Measurements from ENCODE around the gene INPP5K.
"Not testable (repeated sequence)": the region's sequence is repeated elsewhere in the genome, so short reads cannot be mapped to it uniquely, and the experiment has no call there.

Gene INPP5K

GRCh38 chr17:1511756-1512321 lies 4.6 kb downstream of the INPP5K start:
- no peak overlapping the region for H2AFZ ChIP-seq (ENCODE audit: low read depth, low read length)
- H2BK15ac ChIP-seq (ENCODE audit: low read depth, poor library complexity, severe bottlenecking) = no peak overlapping the region
- no peak overlapping the region for H3K4me2 ChIP-seq (ENCODE audit: low read length, poor library complexity, severe bottlenecking)
- peak overlapping the region in 1 of 2 experiments; percentile 23 for H3K4me3 ChIP-seq (ENCODE audit: insufficient read depth in 1 of 2, low read depth in 1 of 2, low read length in 2 of 2)
- H2BK5ac ChIP-seq (ENCODE audit: low read depth, low read length, poor library complexity, severe bottlenecking) = no peak overlapping the region
- peak overlapping the region; percentile 43 for H4K8ac ChIP-seq (ENCODE audit: low read length)
- peaks cover 31 to 45% of the 10 kb centered on the region in 2 experiments for H3K36me3 ChIP-seq (ENCODE audit: control insufficient read depth in 1 of 2, insufficient read depth in 2 of 2, low read depth in 1 of 2, low read length in 2 of 2)
- 88% methylated on average over 7 of the region's 7 CpGs for WGBS
- H3K27ac ChIP-seq (ENCODE audit: low read length, poor library complexity, severe bottlenecking) = no peak overlapping the region
- no peak overlapping the region for H3K4ac ChIP-seq (ENCODE audit: low read depth in 1 of 2, low read length in 2 of 2)
- H3K23ac ChIP-seq (ENCODE audit: low read length in 2 of 2) = no peak overlapping the region
- H3K14ac ChIP-seq (ENCODE audit: low read length in 2 of 2) = no peak overlapping the region
- peaks cover 29% of the 10 kb centered on the region for H3K79me1 ChIP-seq (replicated peaks; ENCODE audit: low read length, poor library complexity, severe bottlenecking)
- H2AK5ac ChIP-seq (ENCODE audit: low read length, severe bottlenecking) = no peak overlapping the region
- no peak for DNase-seq
- peak overlapping the region; percentile 46 for H3K9ac ChIP-seq (ENCODE audit: low read length)
- H3K27me3 ChIP-seq (ENCODE audit: control insufficient read depth in 1 of 2, insufficient read depth in 1 of 2, low read length in 2 of 2) = no peaks in the 10 kb centered on the region
- no peak overlapping the region for H4K91ac ChIP-seq (ENCODE audit: low read length)
- H3K4me1 ChIP-seq (ENCODE audit: control insufficient read depth, insufficient read depth, low read depth, low read length) = peaks cover 3% of the 10 kb centered on the region
- no peak overlapping the region for H2BK12ac ChIP-seq (ENCODE audit: low read length in 2 of 2)
- H3K9me3 ChIP-seq (ENCODE audit: control insufficient read depth, low read length) = no peaks in the 10 kb centered on the region
- no peak overlapping the region for H3K18ac ChIP-seq (ENCODE audit: low read depth in 1 of 2, low read length in 2 of 2)
- H2BK120ac ChIP-seq (ENCODE audit: low read depth, low read length) = no peak overlapping the region

GRCh38 chr17:1511290-1511689 lies 5.1 kb downstream of the INPP5K start:
- no peak overlapping the region for H2AK5ac ChIP-seq (ENCODE audit: low read length, severe bottlenecking)
- peaks cover 36 to 50% of the 10 kb centered on the region in 2 experiments for H3K36me3 ChIP-seq (ENCODE audit: control insufficient read depth in 1 of 2, insufficient read depth in 2 of 2, low read depth in 1 of 2, low read length in 2 of 2)
- no peak overlapping the region for H3K27ac ChIP-seq (ENCODE audit: low read length, poor library complexity, severe bottlenecking)
- H4K91ac ChIP-seq (ENCODE audit: low read length) = no peak overlapping the region
- H2AFZ ChIP-seq (ENCODE audit: low read depth, low read length) = no peak overlapping the region
- no peak overlapping the region for H3K4ac ChIP-seq (ENCODE audit: low read depth in 1 of 2, low read length in 2 of 2)
- H2BK120ac ChIP-seq (ENCODE audit: low read depth, low read length) = no peak overlapping the region
- WGBS = 95% methylated on average over 11 of the region's 11 CpGs
- H2BK5ac ChIP-seq (ENCODE audit: low read depth, low read length, poor library complexity, severe bottlenecking) = no peak overlapping the region
- H3K9me3 ChIP-seq (ENCODE audit: control insufficient read depth, low read length) = no peaks in the 10 kb centered on the region
- H3K4me1 ChIP-seq (ENCODE audit: control insufficient read depth, insufficient read depth, low read depth, low read length) = peaks cover 3% of the 10 kb centered on the region
- H3K4me2 ChIP-seq (ENCODE audit: low read length, poor library complexity, severe bottlenecking) = no peak overlapping the region
- H3K4me3 ChIP-seq (ENCODE audit: insufficient read depth in 1 of 2, low read depth in 1 of 2, low read length in 2 of 2) = peak overlapping the region in 1 of 2 experiments; percentile 23
- H2BK12ac ChIP-seq (ENCODE audit: low read length in 2 of 2) = no peak overlapping the region
- H4K8ac ChIP-seq (ENCODE audit: low read length) = no peak overlapping the region
- H3K14ac ChIP-seq (ENCODE audit: low read length in 2 of 2) = no peak overlapping the region
- H3K18ac ChIP-seq (ENCODE audit: low read depth in 1 of 2, low read length in 2 of 2) = no peak overlapping the region
- H3K79me1 ChIP-seq (replicated peaks; ENCODE audit: low read length, poor library complexity, severe bottlenecking) = peaks cover 28% of the 10 kb centered on the region
- peak overlapping the region; percentile 37 for H3K9ac ChIP-seq (ENCODE audit: low read length)
- H3K23ac ChIP-seq (ENCODE audit: low read length in 2 of 2) = no peak overlapping the region
- no peak overlapping the region for H2BK15ac ChIP-seq (ENCODE audit: low read depth, poor library complexity, severe bottlenecking)
- no peak for DNase-seq
- no peaks in the 10 kb centered on the region for H3K27me3 ChIP-seq (ENCODE audit: control insufficient read depth in 1 of 2, insufficient read depth in 1 of 2, low read length in 2 of 2)

- WGBS = 67% methylated on average over 6 of the region's 7 CpGs
- Histone ChIP-seq H3K23ac (ENCODE audit: low read length in 2 of 2) (no peak overlapping the region), H2BK5ac (ENCODE audit: low read depth, low read length, poor library complexity, severe bottlenecking) (no peak overlapping the region), H3K27ac (ENCODE audit: low read length, poor library complexity, severe bottlenecking) (no peak overlapping the region), H3K27me3 (ENCODE audit: control insufficient read depth in 1 of 2, insufficient read depth in 1 of 2, low read length in 2 of 2) (no peaks in the 10 kb centered on the region), H3K4ac (ENCODE audit: low read depth in 1 of 2, low read length in 2 of 2) (no peak overlapping the region), H3K4me3 (ENCODE audit: insufficient read depth in 1 of 2, low read depth in 1 of 2, low read length in 2 of 2) (no peak overlapping the region), H3K36me3 (ENCODE audit: control insufficient read depth in 1 of 2, insufficient read depth in 2 of 2, low read depth in 1 of 2, low read length in 2 of 2) (peaks cover 38 to 56% of the 10 kb centered on the region in 2 experiments), H2AFZ (ENCODE audit: low read depth, low read length) (no peak overlapping the region), H3K18ac (ENCODE audit: low read depth in 1 of 2, low read length in 2 of 2) (no peak overlapping the region), H3K79me1 (replicated peaks; ENCODE audit: low read length, poor library complexity, severe bottlenecking) (peaks cover 21% of the 10 kb centered on the region), H3K4me1 (ENCODE audit: control insufficient read depth, insufficient read depth, low read depth, low read length) (peaks cover 3% of the 10 kb centered on the region), H2BK120ac (ENCODE audit: low read depth, low read length) (no peak overlapping the region), H3K14ac (ENCODE audit: low read length in 2 of 2) (no peak overlapping the region), H3K9me3 (ENCODE audit: control insufficient read depth, low read length) (no peaks in the 10 kb centered on the region), H4K91ac (ENCODE audit: low read length) (no peak overlapping the region), H2BK12ac (ENCODE audit: low read length in 2 of 2) (no peak overlapping the region), H3K4me2 (ENCODE audit: low read length, poor library complexity, severe bottlenecking) (no peak overlapping the region), H2BK15ac (ENCODE audit: low read depth, poor library complexity, severe bottlenecking) (peak overlapping the region; percentile 23), H3K9ac (ENCODE audit: low read length) (no peak overlapping the region), H4K8ac (ENCODE audit: low read length) (no peak overlapping the region), H2AK5ac (ENCODE audit: low read length, severe bottlenecking) (no peak overlapping the region)
- no peak for DNase-seq
These were observed 7.0 kb downstream of the INPP5K start for GRCh38 chr17:1509290-1509881.

GRCh38 chr17:1508709-1509108 lies 7.7 kb downstream of the INPP5K start:
- Histone ChIP-seq H3K36me3 (ENCODE audit: control insufficient read depth in 1 of 2, insufficient read depth in 2 of 2, low read depth in 1 of 2, low read length in 2 of 2) (peaks cover 44 to 54% of the 10 kb centered on the region in 2 experiments), H3K79me1 (replicated peaks; ENCODE audit: low read length, poor library complexity, severe bottlenecking) (peaks cover 17% of the 10 kb centered on the region)
- H4K91ac ChIP-seq (ENCODE audit: low read length); H2AFZ ChIP-seq (ENCODE audit: low read depth, low read length); H3K4me2 ChIP-seq (ENCODE audit: low read length, poor library complexity, severe bottlenecking); H3K23ac ChIP-seq (ENCODE audit: low read length in 2 of 2); H3K27ac ChIP-seq (ENCODE audit: low read length, poor library complexity, severe bottlenecking); H2BK15ac ChIP-seq (ENCODE audit: low read depth, poor library complexity, severe bottlenecking); H2BK120ac ChIP-seq (ENCODE audit: low read depth, low read length); H3K14ac ChIP-seq (ENCODE audit: low read length in 2 of 2); H3K18ac ChIP-seq (ENCODE audit: low read depth in 1 of 2, low read length in 2 of 2); H3K9ac ChIP-seq (ENCODE audit: low read length); H3K4ac ChIP-seq (ENCODE audit: low read depth in 1 of 2, low read length in 2 of 2); H4K8ac ChIP-seq (ENCODE audit: low read length); H3K4me1 ChIP-seq (ENCODE audit: control insufficient read depth, insufficient read depth, low read depth, low read length); H2AK5ac ChIP-seq (ENCODE audit: low read length, severe bottlenecking); H2BK12ac ChIP-seq (ENCODE audit: low read length in 2 of 2); DNase-seq; H3K27me3 ChIP-seq (ENCODE audit: control insufficient read depth in 1 of 2, insufficient read depth in 1 of 2, low read length in 2 of 2); H3K9me3 ChIP-seq (ENCODE audit: control insufficient read depth, low read length); H2BK5ac ChIP-seq (ENCODE audit: low read depth, low read length, poor library complexity, severe bottlenecking); H3K4me3 ChIP-seq (ENCODE audit: insufficient read depth in 1 of 2, low read depth in 1 of 2, low read length in 2 of 2): not testable (repeated sequence)
- WGBS = 96% methylated on average over 25 of the region's 25 CpGs

Data from mesenchymal stem cell (in vitro differentiated cells and primary cell).